Hepatocyte (in vitro differentiated cells): ENCODE results near the gene AGAP3. TPM values are rescaled to one million over a fixed set of nuclear protein-coding genes. Genes with fewer than 3 reads are reported as not detected.

Source experiments
- DNase-seq: peaks from one replicate; pipeline ENCODE4 v3.0.0-alpha.2; 2016; ENCODE audit warnings: low spot score
- H2AFZ ChIP-seq: fragments of 200-600 bp; sonication (generic); 2 replicates; pipeline ENCODE4 v1.6.0; 2016; ENCODE audit warnings: antibody characterized with exemption, mild to moderate bottlenecking
- H3K27ac ChIP-seq: fragments of 200-600 bp; sonication (generic); 2 replicates; pipeline ENCODE4 v1.5.1; 2016; ENCODE audit warnings: mild to moderate bottlenecking
- H3K27me3 ChIP-seq: fragments of 200-600 bp; sonication (generic); 2 replicates; pipeline ENCODE4 v1.6.1; 2016
- H3K36me3 ChIP-seq: fragments of 200-600 bp; sonication (generic); replicated peaks from 2 replicates; pipeline ENCODE4 v1.5.1; 2016; ENCODE audit warnings: low read depth; ENCODE audit not compliant: insufficient read depth
- H3K4me1 ChIP-seq: fragments of 200-600 bp; sonication (generic); 2 replicates; pipeline ENCODE4 v1.5.1; 2016; ENCODE audit warnings: mild to moderate bottlenecking, moderate library complexity; ENCODE audit not compliant: insufficient read depth
- H3K4me2 ChIP-seq: fragments of 200-600 bp; sonication (generic); 2 replicates; pipeline ENCODE4 v1.6.0; 2016
- H3K4me3 ChIP-seq: fragments of 200-600 bp; sonication (generic); 2 replicates; pipeline ENCODE4 v1.5.1; 2016; ENCODE audit warnings: mild to moderate bottlenecking
- H3K79me2 ChIP-seq: fragments of 200-600 bp; sonication (generic); 2 replicates; pipeline ENCODE4 v1.6.0; 2017; ENCODE audit warnings: mild to moderate bottlenecking
- H3K9me2 ChIP-seq: fragments of 200-600 bp; sonication (generic); replicated peaks from 2 replicates; pipeline ENCODE4 v1.6.0; 2017; ENCODE audit warnings: mild to moderate bottlenecking; ENCODE audit not compliant: insufficient read depth
- H3K9me3 ChIP-seq: fragments of 200-600 bp; sonication (generic); 2 replicates; pipeline ENCODE4 v1.5.1; 2016; ENCODE audit warnings: low read depth, mild to moderate bottlenecking
- H4K20me1 ChIP-seq: fragments of 200-600 bp; sonication (generic); 2 replicates; pipeline ENCODE4 v1.6.0; 2016; ENCODE audit warnings: mild to moderate bottlenecking; ENCODE audit not compliant: insufficient read depth, poor library complexity, severe bottlenecking
- EZH2 ChIP-seq: fragments of 200-600 bp; sonication (generic); IDR thresholded peaks from 2 replicates; pipeline ENCODE4 v1.6.1; 2016; ENCODE audit warnings: antibody characterized with exemption, mild to moderate bottlenecking, borderline replicate concordance
- EZH2phosphoT487 ChIP-seq: fragments of 200-600 bp; sonication (generic); IDR thresholded peaks from one replicate; pipeline ENCODE4 v1.6.1; 2018; ENCODE audit warnings: antibody characterized with exemption, mild to moderate bottlenecking, low read depth, moderate library complexity; ENCODE audit not compliant: unreplicated experiment, severe bottlenecking
- WGBS: methylation state at CpG from one replicate; pipeline ENCODE4 v1.1.6; 2016; ENCODE audit warnings: low lambda C conversion rate; ENCODE audit errors: missing lambda C conversion rate; 5-methylcytosine and 5-hydroxymethylcytosine counted together
- polyA plus RNA-seq: library from polyadenylated mRNA; unstranded; fragments of >200 nt; fragmentation: Nextera tagmentation; extraction: Ambion mirVana; gene quantifications from 2 replicates; pipeline ENCODE4 v1.2.1, GENCODE V29; 2016
- total RNA-seq: library from RNA; depleted of rRNA; stranded (reverse); fragments of >200 nt; gene quantifications from 2 replicates; pipeline ENCODE4 v1.2.3, GENCODE V29; 2014
- TF ChIP-seq, protein P1 (sequence below): fragments of 200-600 bp; sonication (generic); IDR thresholded peaks from 2 replicates; pipeline ENCODE4 v1.5.1; 2016; ENCODE audit warnings: antibody characterized with exemption, mild to moderate bottlenecking; ENCODE audit not compliant: poor library complexity

AGAP3 gene
- total and polyA plus RNA-seq, 2 experiments from 2014 or later = 44.0 to 56.7 TPM

DNA sequence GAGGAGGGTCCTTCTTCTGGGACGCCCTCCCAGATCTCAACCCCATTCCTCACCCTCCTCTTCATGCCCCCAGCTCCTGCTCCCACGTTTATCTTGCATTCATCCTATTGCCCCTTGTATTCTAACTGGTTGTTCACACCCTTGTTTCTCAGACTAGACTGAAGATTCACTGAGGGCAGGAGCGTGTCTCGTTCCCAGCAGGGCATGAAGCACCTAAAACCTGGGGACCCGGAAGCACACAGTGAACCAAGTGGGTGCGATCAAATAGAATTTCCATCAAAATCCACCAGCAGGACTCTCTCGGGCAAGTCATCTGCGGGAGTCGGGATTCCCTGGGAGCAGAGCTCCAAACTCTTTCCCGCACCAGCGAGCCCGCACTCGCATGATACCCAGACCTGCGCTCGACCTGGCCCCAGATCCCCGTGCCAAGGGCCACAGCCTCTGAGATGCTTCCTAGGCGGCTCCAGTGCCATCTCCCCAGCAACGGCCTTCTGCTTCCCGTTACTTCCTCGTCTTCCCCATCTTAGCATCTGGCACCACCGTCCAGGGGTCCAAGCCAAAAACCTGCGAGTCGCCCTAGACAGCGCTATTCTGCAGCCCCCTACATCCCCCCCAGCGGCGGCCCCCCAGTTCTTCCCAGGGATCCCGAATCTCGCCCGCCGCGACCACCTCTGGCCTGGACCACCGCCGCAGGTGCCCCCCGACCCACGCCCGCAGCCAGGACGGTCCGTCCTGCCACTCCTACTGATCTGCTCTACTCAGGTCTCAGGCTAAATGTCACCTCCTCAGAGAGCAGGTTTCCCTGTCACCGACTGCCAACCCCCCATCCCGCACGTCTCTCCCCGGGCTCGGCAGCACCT lies 87.3 kb downstream of the AGAP3 start:
- no peaks in the 10 kb centered on the region for H3K36me3 ChIP-seq
- no peaks in the 10 kb centered on the region for H3K9me3 ChIP-seq
- WGBS = 94% methylated on average over 30 of the region's 43 CpGs
- H3K79me2 ChIP-seq = no peaks in the 10 kb centered on the region
- no peaks in the 10 kb centered on the region for H4K20me1 ChIP-seq
- DNase-seq = no peak
- H3K9me2 ChIP-seq = no peaks in the 10 kb centered on the region
- no peak overlapping the region for H3K4me2 ChIP-seq
- H3K27me3 ChIP-seq = peaks cover 41% of the 10 kb centered on the region
- H3K4me3 ChIP-seq = no peak overlapping the region
- no peak for TF ChIP-seq EZH2
- TF ChIP-seq EZH2phosphoT487 = no peak
- TF ChIP-seq, protein P1, sequence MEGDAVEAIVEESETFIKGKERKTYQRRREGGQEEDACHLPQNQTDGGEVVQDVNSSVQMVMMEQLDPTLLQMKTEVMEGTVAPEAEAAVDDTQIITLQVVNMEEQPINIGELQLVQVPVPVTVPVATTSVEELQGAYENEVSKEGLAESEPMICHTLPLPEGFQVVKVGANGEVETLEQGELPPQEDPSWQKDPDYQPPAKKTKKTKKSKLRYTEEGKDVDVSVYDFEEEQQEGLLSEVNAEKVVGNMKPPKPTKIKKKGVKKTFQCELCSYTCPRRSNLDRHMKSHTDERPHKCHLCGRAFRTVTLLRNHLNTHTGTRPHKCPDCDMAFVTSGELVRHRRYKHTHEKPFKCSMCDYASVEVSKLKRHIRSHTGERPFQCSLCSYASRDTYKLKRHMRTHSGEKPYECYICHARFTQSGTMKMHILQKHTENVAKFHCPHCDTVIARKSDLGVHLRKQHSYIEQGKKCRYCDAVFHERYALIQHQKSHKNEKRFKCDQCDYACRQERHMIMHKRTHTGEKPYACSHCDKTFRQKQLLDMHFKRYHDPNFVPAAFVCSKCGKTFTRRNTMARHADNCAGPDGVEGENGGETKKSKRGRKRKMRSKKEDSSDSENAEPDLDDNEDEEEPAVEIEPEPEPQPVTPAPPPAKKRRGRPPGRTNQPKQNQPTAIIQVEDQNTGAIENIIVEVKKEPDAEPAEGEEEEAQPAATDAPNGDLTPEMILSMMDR = no peak
- no peaks in the 10 kb centered on the region for H3K4me1 ChIP-seq
- no peak overlapping the region for H2AFZ ChIP-seq
- no peak overlapping the region for H3K27ac ChIP-seq

DNA sequence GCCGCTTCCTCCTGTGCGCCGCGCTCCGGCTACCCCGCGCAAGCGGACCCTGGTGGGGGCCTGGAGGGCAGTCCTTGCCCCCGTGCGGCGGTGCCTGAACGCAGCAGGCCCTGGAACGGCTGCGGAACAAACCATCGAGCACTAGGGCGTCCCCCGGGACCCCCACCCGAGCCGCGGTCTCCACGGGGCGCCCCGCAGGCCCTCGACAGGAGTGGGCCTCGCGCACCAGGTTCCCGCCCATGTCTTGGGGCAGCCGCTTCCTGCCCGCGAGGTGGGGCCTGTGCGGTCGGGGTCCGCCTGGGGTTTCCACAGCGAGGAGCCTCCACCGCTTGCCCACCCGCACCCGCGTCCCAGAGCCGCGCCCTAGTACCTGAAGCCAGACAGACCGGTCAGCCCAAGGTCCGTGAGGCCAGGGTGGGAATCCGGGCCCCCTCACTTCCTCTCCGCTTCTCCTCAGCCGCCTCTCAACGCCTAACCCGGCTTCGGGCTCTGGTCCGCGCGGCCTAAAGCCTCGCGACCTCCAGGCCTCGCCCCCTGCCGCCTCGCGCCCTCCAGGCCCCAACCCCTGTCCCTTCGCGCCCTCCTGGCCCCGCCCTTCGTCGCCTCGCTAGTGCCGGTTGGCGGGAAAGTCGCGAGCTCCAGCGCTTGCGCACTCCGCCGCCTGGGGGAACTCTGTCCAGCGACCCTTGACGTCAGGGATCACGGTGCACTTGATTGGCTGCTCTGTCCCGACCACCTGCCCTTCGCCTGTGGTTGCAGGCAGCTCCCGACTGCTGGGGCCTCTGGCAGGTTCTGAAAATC lies 88.2 kb downstream of the AGAP3 start:
- no peaks in the 10 kb centered on the region for H4K20me1 ChIP-seq
- H3K27me3 ChIP-seq = peaks cover 33% of the 10 kb centered on the region
- H3K9me2 ChIP-seq = no peaks in the 10 kb centered on the region
- 93% methylated on average over 51 of the region's 77 CpGs for WGBS
- no peak overlapping the region for H3K4me3 ChIP-seq
- no peaks in the 10 kb centered on the region for H3K9me3 ChIP-seq
- DNase-seq = no peak
- H3K79me2 ChIP-seq = no peaks in the 10 kb centered on the region
- no peak overlapping the region for H3K27ac ChIP-seq
- H3K4me1 ChIP-seq = no peaks in the 10 kb centered on the region
- no peak overlapping the region for H2AFZ ChIP-seq
- TF ChIP-seq EZH2phosphoT487 = no peak
- TF ChIP-seq, protein P1 = no peak
- no peaks in the 10 kb centered on the region for H3K36me3 ChIP-seq
- H3K4me2 ChIP-seq = no peak overlapping the region

DNA sequence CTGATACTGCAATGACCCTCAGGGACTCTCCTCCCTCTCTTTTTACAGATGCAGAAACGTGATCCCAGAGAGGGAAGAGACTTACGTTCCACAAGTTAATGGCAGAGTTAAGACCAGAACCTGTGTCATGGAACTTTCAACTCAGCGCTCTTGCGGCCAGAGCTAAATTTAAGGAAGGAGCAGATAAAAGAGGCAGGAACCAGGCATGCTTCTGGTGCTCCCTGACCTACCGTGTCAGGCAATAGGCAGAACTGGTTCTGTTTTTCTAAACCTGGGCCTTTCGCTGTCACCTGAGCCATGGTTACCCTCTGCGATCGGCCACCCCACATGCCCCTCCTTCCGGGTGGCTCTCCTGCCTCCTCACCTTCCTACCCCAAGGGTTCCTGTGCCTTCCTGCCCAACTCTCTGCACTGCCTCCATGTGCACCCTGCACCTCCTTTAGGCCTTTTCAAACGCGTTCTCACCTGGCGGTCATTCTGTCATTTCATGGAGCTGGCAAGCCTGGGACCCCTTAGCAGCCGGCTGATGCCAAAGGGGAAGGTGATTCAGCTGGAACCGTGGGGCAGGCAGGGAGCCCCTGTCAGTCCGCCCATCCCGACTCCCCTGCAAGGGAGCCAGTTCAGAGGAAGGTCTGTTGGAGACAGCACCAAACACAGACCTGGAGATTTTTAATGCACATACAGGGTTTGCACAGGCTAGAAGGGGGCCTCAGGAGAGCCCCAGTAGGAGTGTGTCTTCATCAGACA lies 88.9 kb downstream of the AGAP3 start:
- no peaks in the 10 kb centered on the region for H3K4me1 ChIP-seq
- H3K4me3 ChIP-seq = no peak overlapping the region
- H4K20me1 ChIP-seq = no peaks in the 10 kb centered on the region
- H3K36me3 ChIP-seq = no peaks in the 10 kb centered on the region
- DNase-seq = no peak
- H2AFZ ChIP-seq = no peak overlapping the region
- H3K9me2 ChIP-seq = no peaks in the 10 kb centered on the region
- H3K27ac ChIP-seq = no peak overlapping the region
- H3K79me2 ChIP-seq = no peaks in the 10 kb centered on the region
- H3K9me3 ChIP-seq = no peaks in the 10 kb centered on the region
- no peak overlapping the region for H3K4me2 ChIP-seq
- WGBS = 84% methylated on average over 16 of the region's 16 CpGs
- no peak for TF ChIP-seq EZH2
- TF ChIP-seq, protein P1 = no peak
- no peak for TF ChIP-seq EZH2phosphoT487
- H3K27me3 ChIP-seq = peaks cover 25% of the 10 kb centered on the region
